GM19193 (cell line): ENCODE measurements around the gene BRSK2.

Experiments used
- POLR2A ChIP-seq: IDR thresholded peaks from 4 replicates; pipeline ENCODE4 v1.6.1; 2011; ENCODE audit not compliant: insufficient read depth, insufficient read length; ENCODE audit errors: extremely low read depth

BRSK2 gene

GRCh38 chr11:1485504-1485885 is 95.8 kb downstream of the BRSK2 start:
- TF ChIP-seq POLR2A, result no peak

- TF ChIP-seq POLR2A, result no peak
These were observed 96.5 kb downstream of the BRSK2 start, which contains the start of gene MOB2 for GRCh38 chr11:1486054-1486825. Gene MOB2, minus strand, starts transcription at chr11:1486779. Its CDS starts 223 bp downstream, at chr11:1486556.

GRCh38 chr11:1487091-1487850 is 97.5 kb downstream of the BRSK2 start:
- no peak for TF ChIP-seq POLR2A

DNA sequence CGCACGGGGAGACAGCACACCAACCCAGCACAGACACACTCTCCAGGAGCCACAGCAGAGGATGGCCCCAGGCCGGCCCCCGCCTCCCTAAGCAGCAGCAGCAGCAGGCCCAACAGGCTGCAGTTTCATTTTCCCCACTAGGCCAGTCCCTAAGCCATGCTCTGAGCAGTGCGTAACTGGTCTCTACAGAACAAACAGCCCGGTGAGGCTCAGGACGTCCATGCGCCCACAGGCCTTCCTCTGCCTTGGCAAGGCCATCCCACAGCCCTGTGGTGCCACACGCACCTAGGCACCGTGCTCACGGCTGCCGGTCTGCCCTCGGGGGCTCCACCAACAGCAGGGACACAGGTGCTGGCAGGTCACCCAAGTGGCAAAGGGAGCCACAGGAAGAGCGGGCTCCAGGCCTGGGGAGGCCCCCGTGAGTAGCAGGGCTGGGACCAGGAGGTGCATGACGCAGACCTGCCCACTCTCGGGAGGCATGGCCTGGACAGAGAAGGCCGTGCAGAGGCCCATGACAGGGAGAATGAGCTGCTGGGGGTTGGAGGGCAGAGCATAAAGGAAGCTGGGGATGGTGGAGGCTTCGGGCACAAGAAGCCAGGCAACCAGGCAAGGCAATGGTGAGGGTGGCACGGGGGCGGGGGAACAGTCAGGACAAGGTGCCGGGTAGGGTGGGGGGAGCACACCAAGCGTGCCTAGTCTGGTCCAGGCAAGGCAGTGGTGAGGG is 98.3 kb downstream of the BRSK2 start:
- no peak for TF ChIP-seq POLR2A

DNA sequence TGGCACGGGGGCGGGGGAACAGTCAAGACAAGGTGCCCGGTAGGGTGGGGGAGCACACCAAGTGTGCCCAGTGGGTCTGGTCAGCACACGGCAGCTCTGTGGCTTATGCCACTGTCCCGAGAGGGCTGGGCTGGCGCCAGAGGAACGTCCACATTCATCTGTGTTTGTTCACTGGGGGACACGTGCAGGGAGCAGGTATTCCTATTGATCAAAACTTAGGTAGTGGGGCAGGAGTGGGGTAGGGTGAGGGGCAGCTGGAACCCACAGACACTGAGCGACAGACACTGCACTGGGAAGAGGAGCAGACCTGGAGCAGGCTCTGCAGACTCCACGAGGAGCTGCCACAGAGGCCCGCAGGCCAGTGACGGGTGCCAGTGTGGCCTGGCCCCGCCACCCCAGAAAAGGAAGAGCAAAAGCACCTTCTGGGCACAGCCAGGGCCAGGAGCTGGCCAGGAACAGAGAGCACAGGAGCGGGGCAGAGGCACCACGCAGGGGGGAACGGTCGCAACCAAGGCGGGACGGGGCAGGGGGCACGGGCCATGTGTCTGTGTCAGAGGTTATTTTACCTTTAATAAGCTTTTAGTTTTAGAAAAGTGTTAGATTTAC is 98.9 kb downstream of the BRSK2 start:
- no peak for TF ChIP-seq POLR2A

- TF ChIP-seq POLR2A, result no peak
These were observed 100.9 kb downstream of the BRSK2 start for GRCh38 chr11:1490651-1491050.

- no peak for TF ChIP-seq POLR2A
These were observed 101.6 kb downstream of the BRSK2 start for GRCh38 chr11:1491379-1491778.

- no peak for TF ChIP-seq POLR2A
These were observed 104.0 kb downstream of the BRSK2 start for GRCh38 chr11:1493650-1494244.

- TF ChIP-seq POLR2A, result no peak
These were observed 104.9 kb downstream of the BRSK2 start for GRCh38 chr11:1494650-1495049.

GRCh38 chr11:1496091-1496760 is 106.5 kb downstream of the BRSK2 start:
- no peak for TF ChIP-seq POLR2A

GRCh38 chr11:1496761-1497095 is 107.0 kb downstream of the BRSK2 start:
- TF ChIP-seq POLR2A, result no peak

- no peak for TF ChIP-seq POLR2A
These were observed 107.9 kb downstream of the BRSK2 start for GRCh38 chr11:1497600-1497999.

DNA sequence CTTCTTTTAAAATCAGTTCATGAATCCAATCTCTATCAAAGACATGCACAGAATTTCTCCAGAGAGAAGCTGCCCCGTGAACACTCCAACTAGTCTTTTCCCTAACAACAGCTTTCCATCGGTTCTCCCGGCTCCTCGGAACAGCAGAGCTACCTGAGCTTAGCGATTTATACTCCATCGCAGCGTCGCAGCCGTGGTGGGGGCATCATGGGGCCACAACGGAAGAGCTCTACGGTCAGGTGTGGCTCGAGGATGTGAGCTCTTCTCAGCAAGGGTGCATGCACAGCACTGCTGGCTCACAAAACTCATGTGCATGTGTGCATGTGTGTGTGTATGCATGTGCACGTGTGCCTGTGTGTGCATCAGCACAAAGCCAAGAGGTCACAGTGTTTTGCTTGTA is 108.5 kb downstream of the BRSK2 start:
- TF ChIP-seq POLR2A, result no peak

- TF ChIP-seq POLR2A, result no peak
These were observed 109.6 kb downstream of the BRSK2 start for GRCh38 chr11:1499261-1499890.
